Measurements from ENCODE around the gene SIGLEC15. TPM values are rescaled to one million over a fixed set of nuclear protein-coding genes. Genes with fewer than 3 reads are reported as not detected.
A peak's percentile ranks its signal among the peaks of the same experiment; 100 is the strongest.

Gene SIGLEC15
- total RNA-seq (under 1 TPM in 1 of 2 donors, not detected in 1; 0.11 TPM), polyA plus RNA-seq (ENCODE audit: insufficient read length in 2 of 2) (under 1 TPM; 0.10 to 0.47 TPM)
- long read RNA-seq, donor 1 = 0 reads
- long read RNA-seq, donor 2 = 0 reads
- long read RNA-seq, donor 3 = 0 reads
- long read RNA-seq, donor 4 = 0 reads

- DNase-seq (ENCODE audit: low read depth in 4 of 6, low spot score in 6 of 6) = no peak
Measured at GRCh38 chr18:45825258-45826044, at the start of gene SIGLEC15. Gene SIGLEC15 (plus strand): TSS chr18:45825675. CDS start chr18:45825729, 54 bp downstream.

GRCh38 chr18:45775743-45776142 lies 49.7 kb upstream of the SIGLEC15 start:
- no peaks in the 10 kb centered on the region for H3K36me3 ChIP-seq (ENCODE audit: control insufficient read depth, insufficient read depth, low read length)
- peak overlapping the region; percentile 78 for H3K4me3 ChIP-seq (ENCODE audit: low read depth, low read length)
- H3K9me3 ChIP-seq (ENCODE audit: control insufficient read depth, insufficient read depth, low read length) = no peaks in the 10 kb centered on the region
- no peak for DNase-seq (ENCODE audit: low read depth in 4 of 6, low spot score in 6 of 6)
- WGBS (ENCODE audit: insufficient coverage) = 48% methylated on average over 6 of the region's 8 CpGs
- peaks cover 8% of the 10 kb centered on the region for H3K4me1 ChIP-seq (ENCODE audit: control insufficient read depth, insufficient read depth, low read length)
- peaks cover 3% of the 10 kb centered on the region for H3K27me3 ChIP-seq (ENCODE audit: control insufficient read depth, insufficient read depth, low read length)
- H3K27ac ChIP-seq (ENCODE audit: low read depth, low read length) = peak overlapping the region; percentile 68

More at GRCh38 chr18:45825258-45826044, at the start of gene SIGLEC15:
- H3K4me3 ChIP-seq (ENCODE audit: low read depth, low read length) = no peak within 1 kb of the TSS
- no peaks in the 10 kb centered on the region for H3K9me3 ChIP-seq (ENCODE audit: control insufficient read depth, insufficient read depth, low read length)
- H3K36me3 ChIP-seq (ENCODE audit: control insufficient read depth, insufficient read depth, low read length) = no peaks in the 10 kb centered on the region
- WGBS (ENCODE audit: insufficient coverage) = 76% methylated on average over 7 of the region's 12 CpGs
- H3K27ac ChIP-seq (ENCODE audit: low read depth, low read length) = no peak within 1 kb of the TSS
- peaks cover 27% of the 10 kb centered on the region for H3K4me1 ChIP-seq (ENCODE audit: control insufficient read depth, insufficient read depth, low read length)
- H3K27me3 ChIP-seq (ENCODE audit: control insufficient read depth, insufficient read depth, low read length) = no peaks in the 10 kb centered on the region

- Histone ChIP-seq H3K27ac (ENCODE audit: low read depth, low read length) (no peak overlapping the region), H3K36me3 (ENCODE audit: control insufficient read depth, insufficient read depth, low read length) (no peaks in the 10 kb centered on the region), H3K4me1 (ENCODE audit: control insufficient read depth, insufficient read depth, low read length) (peaks cover 8% of the 10 kb centered on the region), H3K9me3 (ENCODE audit: control insufficient read depth, insufficient read depth, low read length) (no peaks in the 10 kb centered on the region), H3K4me3 (ENCODE audit: low read depth, low read length) (no peak overlapping the region), H3K27me3 (ENCODE audit: control insufficient read depth, insufficient read depth, low read length) (peaks cover 3% of the 10 kb centered on the region)
- WGBS (ENCODE audit: insufficient coverage) = no CpG with 5 or more reads among the region's 1 CpG
- DNase-seq (ENCODE audit: low read depth in 4 of 6, low spot score in 6 of 6) = no peak
Measured at GRCh38 chr18:45777393-45777792, 48.1 kb upstream of the SIGLEC15 start.

- Histone ChIP-seq H3K36me3 (ENCODE audit: control insufficient read depth, insufficient read depth, low read length) (no peaks in the 10 kb centered on the region), H3K27me3 (ENCODE audit: control insufficient read depth, insufficient read depth, low read length) (no peaks in the 10 kb centered on the region), H3K4me1 (ENCODE audit: control insufficient read depth, insufficient read depth, low read length) (peaks cover 4% of the 10 kb centered on the region), H3K27ac (ENCODE audit: low read depth, low read length) (no peak overlapping the region), H3K4me3 (ENCODE audit: low read depth, low read length) (no peak overlapping the region), H3K9me3 (ENCODE audit: control insufficient read depth, insufficient read depth, low read length) (no peaks in the 10 kb centered on the region)
- DNase-seq (ENCODE audit: low read depth in 4 of 6, low spot score in 6 of 6) = no peak
- WGBS (ENCODE audit: insufficient coverage) = 20% methylated on average over 1 of the region's 2 CpGs
Measured at GRCh38 chr18:45780568-45780967, 44.9 kb upstream of the SIGLEC15 start.

- WGBS (ENCODE audit: insufficient coverage) = no CpG with 5 or more reads among the region's 1 CpG
- DNase-seq (ENCODE audit: low read depth in 4 of 6, low spot score in 6 of 6) = no peak
- H3K27me3 ChIP-seq (ENCODE audit: control insufficient read depth, insufficient read depth, low read length) = no peaks in the 10 kb centered on the region
- no peak overlapping the region for H3K27ac ChIP-seq (ENCODE audit: low read depth, low read length)
- H3K36me3 ChIP-seq (ENCODE audit: control insufficient read depth, insufficient read depth, low read length) = no peaks in the 10 kb centered on the region
- peaks cover 3% of the 10 kb centered on the region for H3K4me1 ChIP-seq (ENCODE audit: control insufficient read depth, insufficient read depth, low read length)
- no peak overlapping the region for H3K4me3 ChIP-seq (ENCODE audit: low read depth, low read length)
- H3K9me3 ChIP-seq (ENCODE audit: control insufficient read depth, insufficient read depth, low read length) = no peaks in the 10 kb centered on the region
Measured at GRCh38 chr18:45782662-45783061, 42.8 kb upstream of the SIGLEC15 start.

GRCh38 chr18:45783097-45784075 lies 42.1 kb upstream of the SIGLEC15 start:
- Histone ChIP-seq H3K4me3 (ENCODE audit: low read depth, low read length) (no peak overlapping the region), H3K4me1 (ENCODE audit: control insufficient read depth, insufficient read depth, low read length) (peaks cover 3% of the 10 kb centered on the region), H3K36me3 (ENCODE audit: control insufficient read depth, insufficient read depth, low read length) (no peaks in the 10 kb centered on the region), H3K27ac (ENCODE audit: low read depth, low read length) (no peak overlapping the region), H3K27me3 (ENCODE audit: control insufficient read depth, insufficient read depth, low read length) (no peaks in the 10 kb centered on the region), H3K9me3 (ENCODE audit: control insufficient read depth, insufficient read depth, low read length) (no peaks in the 10 kb centered on the region)
- WGBS (ENCODE audit: insufficient coverage) = 98% methylated on average over 4 of the region's 9 CpGs
- DNase-seq (ENCODE audit: low read depth in 4 of 6, low spot score in 6 of 6) = no peak

GRCh38 chr18:45785134-45785533 lies 40.3 kb upstream of the SIGLEC15 start:
- WGBS (ENCODE audit: insufficient coverage) = 50% methylated on average over 2 of the region's 4 CpGs
- Histone ChIP-seq H3K9me3 (ENCODE audit: control insufficient read depth, insufficient read depth, low read length) (no peaks in the 10 kb centered on the region), H3K36me3 (ENCODE audit: control insufficient read depth, insufficient read depth, low read length) (no peaks in the 10 kb centered on the region), H3K4me3 (ENCODE audit: low read depth, low read length) (no peak overlapping the region), H3K27me3 (ENCODE audit: control insufficient read depth, insufficient read depth, low read length) (no peaks in the 10 kb centered on the region), H3K27ac (ENCODE audit: low read depth, low read length) (no peak overlapping the region), H3K4me1 (ENCODE audit: control insufficient read depth, insufficient read depth, low read length) (peaks cover 3% of the 10 kb centered on the region)
- DNase-seq (ENCODE audit: low read depth in 4 of 6, low spot score in 6 of 6) = peak in 1 of 6 donors; percentile 23

GRCh38 chr18:45786941-45787340 lies 38.5 kb upstream of the SIGLEC15 start:
- H3K27me3 ChIP-seq (ENCODE audit: control insufficient read depth, insufficient read depth, low read length) = no peaks in the 10 kb centered on the region
- H3K9me3 ChIP-seq (ENCODE audit: control insufficient read depth, insufficient read depth, low read length) = no peaks in the 10 kb centered on the region
- no peak overlapping the region for H3K27ac ChIP-seq (ENCODE audit: low read depth, low read length)
- H3K4me1 ChIP-seq (ENCODE audit: control insufficient read depth, insufficient read depth, low read length) = peaks cover 3% of the 10 kb centered on the region
- WGBS (ENCODE audit: insufficient coverage) = no CpG with 5 or more reads among the region's 3 CpGs
- no peak overlapping the region for H3K4me3 ChIP-seq (ENCODE audit: low read depth, low read length)
- DNase-seq (ENCODE audit: low read depth in 4 of 6, low spot score in 6 of 6) = no peak
- H3K36me3 ChIP-seq (ENCODE audit: control insufficient read depth, insufficient read depth, low read length) = no peaks in the 10 kb centered on the region

GRCh38 chr18:45787346-45787745 lies 38.1 kb upstream of the SIGLEC15 start:
- DNase-seq (ENCODE audit: low read depth in 4 of 6, low spot score in 6 of 6) = no peak
- Histone ChIP-seq H3K4me3 (ENCODE audit: low read depth, low read length) (no peak overlapping the region), H3K9me3 (ENCODE audit: control insufficient read depth, insufficient read depth, low read length) (no peaks in the 10 kb centered on the region), H3K4me1 (ENCODE audit: control insufficient read depth, insufficient read depth, low read length) (peaks cover 3% of the 10 kb centered on the region), H3K27me3 (ENCODE audit: control insufficient read depth, insufficient read depth, low read length) (no peaks in the 10 kb centered on the region), H3K36me3 (ENCODE audit: control insufficient read depth, insufficient read depth, low read length) (no peaks in the 10 kb centered on the region), H3K27ac (ENCODE audit: low read depth, low read length) (no peak overlapping the region)
- WGBS (ENCODE audit: insufficient coverage) = no CpG with 5 or more reads among the region's 1 CpG

Data from spinal cord (tissue), 10 donors.